ENCODE measurements around the gene ANKS3.

- no peak for TF ChIP-seq CTCF (IDR thresholded peaks at IDR 0.05)
- TF ChIP-seq POLR2AphosphoS5 (IDR thresholded peaks at IDR 0.05) = no peak
- no peak for TF ChIP-seq POLR2A (IDR thresholded peaks at IDR 0.05)
Measured at GRCh38 chr16:4684058-4684715, 49.9 kb downstream of the ANKS3 start.
